GM18867 (cell line): Measurements from ENCODE around the gene SHMT1.
"Not testable (repeated sequence)": the region's sequence is repeated elsewhere in the genome, so short reads cannot be mapped to it uniquely, and the experiment has no call there.

Experiments used
- ATAC-seq: cut with Tn5 transposase; IDR thresholded peaks from one replicate; pipeline ENCODE4 v1.9.1; 2021; ENCODE audit warnings: mild to moderate bottlenecking, moderate library complexity; ENCODE audit not compliant: unreplicated experiment

The SHMT1 gene

GRCh38 chr17:18303206-18303605 lies 60.1 kb downstream of the SHMT1 start:
- not testable (repeated sequence) for ATAC-seq

- no peak for ATAC-seq
These were observed 62.4 kb downstream of the SHMT1 start for GRCh38 chr17:18300725-18301480.

GRCh38 chr17:18298061-18298460 lies 65.3 kb downstream of the SHMT1 start:
- ATAC-seq: not testable (repeated sequence)

GRCh38 chr17:18291718-18292540 lies 71.4 kb downstream of the SHMT1 start:
- no peak for ATAC-seq

- no peak for ATAC-seq
These were observed 78.1 kb downstream of the SHMT1 start for GRCh38 chr17:18285296-18285695.

GRCh38 chr17:18281788-18282187 lies 81.6 kb downstream of the SHMT1 start:
- ATAC-seq: no peak

GRCh38 chr17:18280766-18281371 lies 82.5 kb downstream of the SHMT1 start:
- no peak for ATAC-seq

- no peak for ATAC-seq
These were observed 83.1 kb downstream of the SHMT1 start for GRCh38 chr17:18280249-18280648.

GRCh38 chr17:18278867-18279266 lies 84.5 kb downstream of the SHMT1 start:
- no peak for ATAC-seq
